HEK293T (cell line): Measurements from ENCODE around the gene FLCN.

Experiments used
- CTCF ChIA-PET: fragments of 350-600 bp; formaldehyde crosslinking; extraction: SDS; loops from one replicate; lab custom pipeline; 2021; ENCODE audit warnings: antibody characterized with exemption, inconsistent platforms; lab: Yijun Ruan, JAX
- POLR2A ChIA-PET: fragments of 350-600 bp; formaldehyde crosslinking; extraction: SDS; loops from one replicate; lab custom pipeline; 2020; ENCODE audit warnings: antibody characterized with exemption, inconsistent platforms; lab: Yijun Ruan, JAX
- DNase-seq: peaks from one replicate; pipeline ENCODE4 v3.0.0; 2012; ENCODE audit warnings: mixed read lengths; ENCODE audit errors: extremely low spot score
- ARNT ChIP-seq: fragments of 450-650 bp; IDR thresholded peaks from 2 replicates; pipeline ENCODE4 v1.6.1; 2017; ENCODE audit warnings: mild to moderate bottlenecking
- BHLHE40 ChIP-seq: fragments of 450-650 bp; IDR thresholded peaks from 2 replicates; pipeline ENCODE4 v1.6.1; 2016; ENCODE audit warnings: mild to moderate bottlenecking, moderate library complexity, borderline replicate concordance
- CTBP1 ChIP-seq: fragments of 450-650 bp; IDR thresholded peaks from 2 replicates; pipeline ENCODE4 v1.6.1; 2016; ENCODE audit warnings: borderline replicate concordance
- ELF4 ChIP-seq: fragments of 450-650 bp; IDR thresholded peaks from 2 replicates; pipeline ENCODE4 v1.6.1; 2017; ENCODE audit warnings: antibody characterized with exemption
- FOXA1 ChIP-seq: fragments of 450-650 bp; IDR thresholded peaks from 2 replicates; pipeline ENCODE4 v1.6.1; 2016; ENCODE audit warnings: mild to moderate bottlenecking
- FOXK2 ChIP-seq: fragments of 450-650 bp; IDR thresholded peaks from 2 replicates; pipeline ENCODE4 v1.6.1; 2016; ENCODE audit warnings: mild to moderate bottlenecking
- FOXM1 ChIP-seq: fragments of 450-650 bp; IDR thresholded peaks from 2 replicates; pipeline ENCODE4 v1.6.1; 2017; ENCODE audit warnings: mild to moderate bottlenecking, borderline replicate concordance
- HDGF ChIP-seq: fragments of 450-650 bp; IDR thresholded peaks from 2 replicates; pipeline ENCODE4 v1.6.1; 2017; ENCODE audit warnings: antibody characterized with exemption, borderline replicate concordance
- L3MBTL2 ChIP-seq: fragments of 450-650 bp; conservative IDR thresholded peaks from 2 replicates; pipeline ENCODE4 v1.6.1; 2016; ENCODE audit warnings: mild to moderate bottlenecking
- LEF1 ChIP-seq: fragments of 450-650 bp; IDR thresholded peaks from 2 replicates; pipeline ENCODE4 v1.6.1; 2017; ENCODE audit warnings: mild to moderate bottlenecking, borderline replicate concordance
- NFRKB ChIP-seq: fragments of 450-650 bp; IDR thresholded peaks from 2 replicates; pipeline ENCODE4 v1.6.1; 2016; ENCODE audit warnings: mild to moderate bottlenecking, moderate library complexity
- SP1 ChIP-seq: fragments of 450-650 bp; IDR thresholded peaks from 2 replicates; pipeline ENCODE4 v1.6.1; 2017
- SUZ12 ChIP-seq: fragments of 450-650 bp; IDR thresholded peaks from 2 replicates; pipeline ENCODE4 v1.6.1; 2016; ENCODE audit warnings: mild to moderate bottlenecking
- TARDBP ChIP-seq: fragments of 450-650 bp; IDR thresholded peaks from 2 replicates; pipeline ENCODE4 v1.6.1; 2016
- ZNF384 ChIP-seq: fragments of 450-650 bp; IDR thresholded peaks from 2 replicates; pipeline ENCODE4 v1.6.1; 2016
- TF ChIP-seq, protein P1 (sequence below): fragments of 450-650 bp; IDR thresholded peaks from 2 replicates; pipeline ENCODE4 v1.6.1; 2016

Gene FLCN

DNA sequence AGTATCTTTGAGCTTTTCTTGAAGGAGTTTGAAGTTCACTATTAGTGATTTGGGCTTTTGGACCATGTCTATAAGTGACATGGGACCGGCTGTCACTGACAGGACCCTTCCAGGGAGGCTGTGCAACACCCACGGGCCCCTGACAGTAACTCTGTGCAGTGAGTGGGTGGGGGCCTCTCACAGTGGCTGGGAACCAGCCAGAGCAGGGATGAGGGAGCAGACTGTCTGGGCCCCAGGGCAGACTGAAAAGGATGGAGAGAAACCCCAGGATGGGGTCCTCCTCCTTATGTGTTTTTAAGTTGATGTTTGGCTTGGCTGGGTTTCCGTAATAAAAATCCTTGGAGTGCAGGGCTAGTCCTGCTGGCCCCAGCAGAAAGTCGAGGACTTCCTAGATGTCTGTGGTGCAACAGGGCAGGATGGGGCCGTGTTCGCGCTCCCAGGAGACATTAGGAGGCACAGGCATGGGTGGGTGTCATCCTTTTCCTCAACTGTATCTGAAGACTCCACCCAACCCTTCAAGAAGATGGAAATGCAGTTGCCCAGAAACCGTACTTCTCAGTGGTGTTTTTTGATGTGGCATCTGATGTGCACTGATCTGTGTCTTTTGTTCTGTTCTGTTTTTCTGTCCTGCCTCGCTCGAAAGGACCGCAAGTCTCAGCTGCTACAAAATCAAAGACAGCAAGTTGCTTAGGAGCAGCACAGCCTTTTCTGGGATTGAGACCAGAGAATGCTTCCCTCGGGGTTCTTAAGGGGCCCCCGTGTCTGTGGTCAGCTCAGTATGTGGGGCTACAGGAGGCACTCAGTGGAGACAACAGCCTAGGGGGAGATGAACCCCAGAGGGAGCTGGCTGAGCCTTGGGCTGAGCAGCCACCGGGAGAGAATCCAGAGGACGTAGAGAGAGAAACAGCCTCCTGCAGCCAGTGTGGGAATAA lies 55.0 kb downstream of the FLCN start:
- ChIA-PET POLR2A (interaction anchor here (0.9 to 1.3 kb wide), 2 partner anchors 8 to 10 kb away, joined by 3 to 4 read pairs; no protein-coding TSS in a partner anchor), CTCF (no interaction called here)
- TF ChIP-seq FOXA1 (no peak), FOXK2 (no peak), ARNT (no peak), NFRKB (no peak), FOXM1 (no peak), SUZ12 (no peak), CTBP1 (no peak)
- TF ChIP-seq, protein P1, sequence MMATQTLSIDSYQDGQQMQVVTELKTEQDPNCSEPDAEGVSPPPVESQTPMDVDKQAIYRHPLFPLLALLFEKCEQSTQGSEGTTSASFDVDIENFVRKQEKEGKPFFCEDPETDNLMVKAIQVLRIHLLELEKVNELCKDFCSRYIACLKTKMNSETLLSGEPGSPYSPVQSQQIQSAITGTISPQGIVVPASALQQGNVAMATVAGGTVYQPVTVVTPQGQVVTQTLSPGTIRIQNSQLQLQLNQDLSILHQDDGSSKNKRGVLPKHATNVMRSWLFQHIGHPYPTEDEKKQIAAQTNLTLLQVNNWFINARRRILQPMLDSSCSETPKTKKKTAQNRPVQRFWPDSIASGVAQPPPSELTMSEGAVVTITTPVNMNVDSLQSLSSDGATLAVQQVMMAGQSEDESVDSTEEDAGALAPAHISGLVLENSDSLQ: no peak
- no peak for DNase-seq

DNA sequence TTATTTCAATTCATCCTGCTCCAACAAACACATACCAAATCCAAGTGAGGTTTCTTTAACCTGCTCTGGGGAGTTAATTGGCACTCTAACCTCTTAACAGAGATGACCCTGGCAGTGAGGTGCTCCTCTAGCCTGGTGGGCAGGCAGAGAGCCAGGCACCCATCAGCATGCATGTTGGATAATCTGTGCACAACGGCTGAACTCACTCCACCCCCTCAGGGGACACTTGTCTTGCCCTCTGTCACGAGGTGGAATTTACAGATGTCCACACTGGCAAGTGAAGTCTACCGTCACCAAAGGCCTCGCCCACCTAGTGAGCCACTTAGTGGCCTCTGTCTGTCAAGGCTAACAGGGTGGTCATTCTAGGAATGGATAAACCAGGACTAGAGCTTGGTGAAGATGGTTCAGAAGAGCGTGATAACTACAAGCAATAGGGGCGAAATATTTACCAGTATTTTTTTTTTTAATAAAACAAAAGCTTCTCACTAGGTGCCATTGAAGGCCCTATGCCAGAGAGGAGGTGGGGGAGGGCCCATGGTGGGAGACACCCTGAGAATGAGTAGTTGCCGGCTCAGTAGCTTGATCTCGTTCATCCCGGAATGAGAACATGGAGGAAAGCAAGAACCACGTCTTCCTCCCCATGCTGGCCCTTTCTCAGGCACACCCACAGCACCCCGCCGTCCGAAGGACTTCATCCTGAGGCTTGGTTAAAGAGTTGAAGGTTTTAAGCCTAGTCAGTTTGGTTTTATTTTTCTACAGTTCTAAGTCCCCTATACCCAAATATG lies 56.0 kb downstream of the FLCN start:
- ChIA-PET POLR2A (interaction anchor here (0.9 to 1.3 kb wide), 2 partner anchors 9 kb away, joined by 3 to 4 read pairs; no protein-coding TSS in a partner anchor), CTCF (no interaction called here)
- TF ChIP-seq FOXA1: no peak
- no peak for TF ChIP-seq BHLHE40
- TF ChIP-seq ELF4: no peak
- no peak for TF ChIP-seq TARDBP
- TF ChIP-seq L3MBTL2: no peak
- TF ChIP-seq ZNF384: no peak
- TF ChIP-seq HDGF: no peak
- TF ChIP-seq SUZ12: no peak
- no peak for TF ChIP-seq NFRKB
- TF ChIP-seq FOXM1: no peak

DNA sequence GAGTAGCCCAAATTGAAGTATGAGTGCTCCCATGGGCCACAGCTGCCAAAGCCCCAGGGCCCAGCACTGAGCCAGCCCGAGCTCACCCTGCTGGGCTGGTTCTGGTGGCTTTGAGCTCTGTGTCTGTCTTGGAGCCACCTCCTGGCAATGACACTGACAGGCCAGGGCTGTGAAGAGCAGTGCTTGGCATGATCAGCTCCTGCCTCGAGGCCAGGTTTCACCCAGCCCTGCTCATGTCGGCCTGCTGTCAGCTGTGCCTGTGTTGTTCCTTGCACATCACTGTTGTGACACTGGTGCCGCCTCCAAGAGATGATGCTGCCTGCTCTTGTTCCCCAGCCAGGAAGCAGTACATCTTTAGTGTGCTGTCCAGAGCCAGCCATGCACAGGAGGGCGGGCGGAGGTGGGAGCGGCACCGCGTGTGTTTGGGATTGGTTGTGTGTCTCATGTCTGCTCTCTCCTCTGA lies 56.8 kb downstream of the FLCN start:
- ChIA-PET CTCF (interaction anchor here (0.6 kb wide), 1 partner anchor 270 kb away, joined by 3 read pairs; no protein-coding TSS in a partner anchor), POLR2A (no interaction called here)
- DNase-seq: no peak
- TF ChIP-seq SP1 (no peak), BHLHE40 (no peak), CTBP1 (no peak), NFRKB (no peak), TARDBP (no peak), ZNF384 (no peak), L3MBTL2 (no peak), FOXA1 (no peak), LEF1 (no peak), ARNT (no peak), ELF4 (no peak)

More for the DNA sequence above, 56.0 kb downstream of the FLCN start:
- DNase-seq: no peak

DNA sequence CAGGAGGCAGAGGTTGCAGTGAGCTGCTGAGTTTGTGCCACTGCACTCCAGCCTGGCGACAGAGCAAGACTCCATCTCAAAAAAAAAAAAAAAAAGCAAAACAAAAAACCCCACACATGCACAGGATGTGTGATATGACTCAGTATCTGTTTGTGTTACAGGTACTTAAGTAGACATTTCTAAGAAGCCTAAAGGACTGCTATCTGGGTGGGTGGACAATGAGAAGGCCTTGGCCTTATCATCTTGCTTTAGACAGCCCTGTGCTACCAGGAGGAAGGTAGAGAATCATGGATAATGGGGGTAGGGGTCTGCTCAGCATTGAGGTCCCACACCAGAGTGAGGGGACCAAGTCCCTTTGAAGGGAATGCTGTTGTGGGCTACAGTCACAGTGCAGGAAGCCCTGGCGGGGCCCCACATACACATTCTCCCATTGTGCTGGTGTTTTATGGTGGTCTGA lies 57.6 kb downstream of the FLCN start:
- DNase-seq: no peak
- POLR2A ChIA-PET: no interaction called here

DNA sequence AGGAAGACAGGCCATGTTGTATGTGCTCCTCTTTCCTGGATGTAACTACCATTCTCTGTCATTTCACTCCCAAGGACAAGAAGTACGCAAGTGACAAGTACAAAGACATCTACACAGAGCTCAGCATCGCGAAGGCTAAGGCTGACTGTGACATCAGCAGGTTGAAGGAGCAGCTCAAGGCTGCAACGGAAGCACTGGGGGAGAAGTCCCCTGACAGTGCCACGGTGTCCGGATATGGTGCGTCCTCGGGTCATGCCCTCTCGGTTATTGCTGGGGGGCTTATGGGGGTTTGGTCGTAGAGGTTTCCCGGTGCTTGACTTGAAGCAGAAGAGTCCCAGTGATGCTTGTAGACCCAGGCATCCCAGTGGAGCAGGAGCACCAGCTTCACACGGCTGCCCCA lies 59.8 kb downstream of the FLCN start:
- POLR2A ChIA-PET: no interaction called here
- DNase-seq: no peak
- no peak for TF ChIP-seq FOXA1
- no peak for TF ChIP-seq ZNF384
- no peak for TF ChIP-seq SP1
- TF ChIP-seq ARNT: no peak
- TF ChIP-seq FOXK2: no peak
- no peak for TF ChIP-seq HDGF
- no peak for TF ChIP-seq ELF4
- TF ChIP-seq, protein P1: no peak
- TF ChIP-seq CTBP1: no peak
- no peak for TF ChIP-seq NFRKB
- no peak for TF ChIP-seq LEF1
- TF ChIP-seq TARDBP: no peak
- TF ChIP-seq BHLHE40: no peak
- no peak for TF ChIP-seq L3MBTL2
- TF ChIP-seq FOXM1: no peak
- TF ChIP-seq SUZ12: no peak
- CTCF ChIA-PET: interaction anchor here (0.6 kb wide), 3 partner anchors 10 to 1676 kb away, joined by 3 to 6 read pairs (median 4); no protein-coding TSS in a partner anchor

More for the DNA sequence above, 57.6 kb downstream of the FLCN start:
- TF ChIP-seq ELF4 (no peak), FOXM1 (no peak), L3MBTL2 (no peak), TARDBP (no peak), SUZ12 (no peak), ARNT (no peak), FOXA1 (no peak), FOXK2 (no peak), NFRKB (no peak), BHLHE40 (no peak)
- CTCF ChIA-PET: interaction anchor here (0.6 kb wide), 1 partner anchor 269 kb away, joined by 3 read pairs; no protein-coding TSS in a partner anchor

DNA sequence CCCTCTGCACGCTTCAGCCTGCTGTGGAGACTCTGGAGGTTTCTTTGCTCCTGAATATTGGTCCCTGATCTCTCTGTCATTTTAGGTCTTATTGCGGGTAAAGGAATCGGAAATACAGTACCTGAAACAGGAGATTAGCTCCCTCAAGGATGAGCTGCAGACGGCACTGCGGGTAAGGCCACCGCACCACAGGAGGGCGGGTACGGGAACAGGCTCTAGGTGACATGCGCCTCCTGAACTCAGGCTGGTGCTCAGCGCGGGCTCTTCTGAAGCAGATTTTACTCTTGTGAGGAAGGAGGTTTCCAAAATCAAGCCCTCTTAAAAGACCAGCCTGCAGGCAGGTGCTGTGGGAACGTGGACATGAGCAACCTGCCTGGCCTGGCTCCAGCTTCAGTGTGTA lies 60.6 kb downstream of the FLCN start:
- POLR2A ChIA-PET: no interaction called here
- no peak for DNase-seq
- CTCF ChIA-PET: interaction anchor here (0.8 kb wide), 1 partner anchor 34 kb away, joined by 4 read pairs; no protein-coding TSS in a partner anchor
- TF ChIP-seq ZNF384 (no peak), SUZ12 (no peak), CTBP1 (no peak), FOXM1 (no peak)
